HG03103 (cell line): ENCODE data around the gene ADO.

Experiments used
- ATAC-seq: cut with Tn5 transposase; IDR thresholded peaks from one replicate; pipeline ENCODE4 v1.9.1; 2021; ENCODE audit warnings: low read depth; ENCODE audit not compliant: unreplicated experiment

ADO gene

DNA sequence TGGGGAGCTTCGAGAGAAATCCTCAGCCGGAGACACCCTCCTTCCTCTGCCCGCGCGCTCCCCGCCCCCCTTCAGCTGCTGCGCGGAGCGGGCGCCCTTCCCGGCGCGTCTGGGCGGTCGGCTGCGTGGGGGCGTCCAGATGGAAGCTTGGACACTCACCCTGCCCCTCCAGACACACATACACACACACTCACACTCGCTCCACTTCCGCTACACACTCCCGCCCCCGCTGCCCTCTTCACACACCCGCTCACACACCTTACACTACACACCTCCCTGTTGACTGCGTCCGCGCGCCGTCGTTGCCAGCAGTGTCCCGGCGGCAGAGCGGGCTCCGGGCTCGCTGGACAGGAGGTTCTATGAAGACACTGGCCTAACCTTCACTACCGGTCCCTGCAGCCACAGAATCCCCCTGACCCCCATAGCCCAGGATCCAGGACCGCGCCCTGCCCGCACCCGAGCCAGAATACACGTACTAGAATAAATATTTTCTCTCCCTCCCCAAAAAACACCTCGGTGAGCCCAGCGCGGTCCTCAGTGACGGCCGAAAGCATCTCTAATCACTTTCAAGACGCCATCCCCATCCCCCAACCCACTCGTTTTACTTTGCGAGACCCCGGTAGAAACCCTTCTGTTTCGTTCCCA lies 12.7 kb downstream of the ADO start:
- ATAC-seq, result peak; percentile 8

DNA sequence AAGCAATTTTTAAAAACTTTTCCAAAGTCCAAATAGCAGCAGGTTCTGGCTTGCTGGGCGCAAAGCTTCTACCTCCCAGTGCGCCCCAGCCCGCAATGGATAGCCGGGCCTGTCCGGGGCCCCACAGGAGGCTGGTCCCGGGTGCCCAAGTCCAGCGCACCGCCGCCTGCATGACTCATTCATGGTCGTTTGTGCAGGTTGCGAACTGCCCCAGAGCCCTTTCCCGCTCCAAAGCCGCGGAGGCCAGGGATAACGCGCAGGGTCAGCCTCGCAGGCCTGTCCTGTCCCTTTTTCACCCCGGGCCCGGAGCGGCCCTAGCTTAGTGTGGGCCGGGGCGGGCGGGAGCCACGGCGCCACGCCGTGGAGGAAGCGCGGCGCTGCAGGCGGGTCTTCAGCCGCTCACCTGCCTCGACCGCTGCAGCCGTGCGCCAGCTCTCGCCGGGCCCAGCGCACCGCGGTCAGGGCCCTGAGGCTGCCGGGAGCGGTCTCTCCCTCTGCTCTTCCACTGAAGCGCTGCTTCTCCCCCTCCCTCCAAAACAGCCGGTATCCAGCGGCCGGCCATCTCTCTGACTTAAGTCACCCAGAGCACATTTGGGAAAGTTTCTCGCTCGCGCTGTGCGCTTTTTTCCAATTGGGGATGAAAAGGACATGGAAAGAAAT lies 13.4 kb downstream of the ADO start:
- peak; percentile 35 for ATAC-seq

DNA sequence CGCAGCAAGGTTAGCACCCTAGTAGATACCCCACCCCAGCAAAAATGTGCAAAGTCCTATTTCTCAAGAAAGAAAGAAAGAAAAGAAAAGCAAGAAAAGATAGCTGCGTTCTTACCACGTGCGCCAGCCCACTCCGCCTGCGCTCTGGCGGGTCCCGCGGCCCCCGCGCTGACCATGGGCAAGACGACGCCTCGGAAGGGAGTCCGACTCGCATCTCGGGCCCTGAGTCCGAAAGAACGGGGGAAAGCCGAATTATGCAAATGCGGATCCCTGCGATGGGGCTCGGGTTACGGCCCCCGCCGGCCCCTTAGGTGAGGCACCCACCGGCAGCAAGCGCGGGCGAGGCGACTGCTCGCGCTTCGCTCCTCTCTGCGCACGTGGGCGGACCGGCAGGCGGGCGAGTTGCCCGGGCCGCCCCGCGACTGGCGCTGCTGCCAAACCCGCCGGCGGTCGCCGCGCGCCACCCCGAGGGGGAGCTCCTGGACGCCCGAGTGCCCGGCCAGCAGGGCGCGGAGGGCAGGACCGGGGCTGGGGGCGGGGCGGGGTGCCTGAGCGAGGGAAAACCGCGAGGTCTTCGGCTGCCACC lies 14.0 kb downstream of the ADO start:
- ATAC-seq, result no peak

DNA sequence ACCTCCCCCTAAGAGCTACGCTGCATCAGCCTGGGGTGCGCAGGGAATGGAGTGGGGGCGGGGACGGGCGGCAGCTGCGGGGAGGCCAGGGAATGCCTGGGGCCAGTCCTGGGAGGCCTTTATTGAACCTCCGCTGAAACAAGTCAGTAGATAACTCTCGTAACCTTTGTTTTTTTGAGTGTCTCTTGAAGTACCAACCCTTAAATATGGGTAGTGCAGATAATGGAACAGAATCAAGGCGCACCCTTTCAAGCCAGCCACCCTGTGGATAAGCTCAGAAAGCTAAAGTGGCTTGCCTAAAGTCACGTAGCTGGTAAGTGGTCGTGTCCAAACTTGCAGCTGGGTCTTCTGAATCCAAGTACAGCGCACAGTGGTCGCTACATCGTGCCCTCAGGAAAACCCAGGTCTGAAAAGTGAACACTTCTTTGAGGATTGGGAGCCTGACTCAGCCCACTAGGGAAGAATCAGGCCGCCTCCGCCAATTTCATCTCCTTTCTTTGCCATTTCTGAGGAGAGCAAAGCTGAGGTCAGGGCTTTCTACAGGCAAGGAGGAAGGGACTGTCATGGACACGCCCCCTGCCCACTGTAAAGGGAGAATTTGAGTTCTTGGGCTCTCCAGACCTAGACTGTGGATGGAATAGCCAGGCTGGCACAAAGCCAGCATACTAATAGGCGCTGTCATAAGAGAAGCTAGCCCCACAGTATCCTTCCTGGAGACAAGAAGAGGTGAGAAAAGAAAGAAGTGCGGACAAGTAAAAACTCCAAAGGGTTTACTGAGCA lies 14.8 kb downstream of the ADO start:
- ATAC-seq, result no peak

DNA sequence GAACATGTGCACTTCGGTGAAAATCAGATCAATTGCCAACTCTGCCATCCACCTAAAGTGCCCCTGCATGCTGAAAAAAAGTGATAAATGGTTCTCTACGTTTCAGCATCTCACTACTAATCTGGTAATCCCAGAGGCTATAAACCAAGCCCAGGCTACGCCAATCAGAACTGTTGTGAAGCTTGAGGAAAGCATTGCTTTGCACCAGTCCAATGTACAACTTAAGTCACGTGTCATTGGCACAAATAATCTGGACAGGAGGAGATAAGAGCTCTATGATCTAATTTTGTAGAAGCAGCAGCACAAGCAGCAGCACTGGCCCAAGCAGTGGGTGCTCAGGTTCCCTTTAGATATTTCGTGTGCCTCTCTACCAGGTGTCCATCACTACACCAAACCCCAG lies 16.1 kb downstream of the ADO start:
- ATAC-seq, result no peak

DNA sequence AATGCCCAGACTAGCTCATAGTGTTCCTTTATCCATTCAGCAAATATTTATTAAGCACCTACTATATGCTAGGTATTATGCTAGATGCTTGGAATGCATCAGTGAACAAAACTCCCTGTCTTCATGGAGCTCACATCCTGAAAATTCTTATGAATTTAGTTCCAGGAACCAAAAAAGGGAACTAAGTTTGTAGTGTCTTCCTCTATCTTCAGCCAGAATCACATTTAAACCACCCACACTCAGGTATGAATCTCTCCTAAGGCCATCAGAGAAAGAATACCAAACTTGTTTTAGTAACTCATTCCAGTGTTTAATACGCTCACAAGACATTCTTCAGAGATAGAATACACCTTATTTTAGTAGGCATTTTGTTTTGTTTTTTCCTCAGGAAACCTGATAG lies 21.8 kb downstream of the ADO start:
- no peak for ATAC-seq

DNA sequence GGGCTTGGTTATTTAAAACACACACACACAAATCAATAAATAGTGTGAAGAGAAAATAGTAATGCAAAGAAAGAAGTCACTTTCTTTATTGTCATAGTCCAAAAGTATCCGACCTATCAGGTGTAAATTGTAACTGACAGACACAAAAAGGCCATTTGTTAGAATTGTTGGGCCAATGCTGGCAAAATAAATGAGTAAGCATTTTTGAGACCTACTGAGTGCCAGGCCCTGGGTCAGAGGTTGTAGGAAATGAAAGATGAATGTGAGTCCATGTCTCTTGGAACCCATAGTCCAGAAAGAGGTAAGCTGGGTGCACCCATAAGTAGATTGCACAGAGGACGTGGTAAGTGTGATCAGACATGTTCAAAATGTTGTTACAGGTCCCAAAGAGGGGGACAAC lies 25.1 kb downstream of the ADO start:
- no peak for ATAC-seq

DNA sequence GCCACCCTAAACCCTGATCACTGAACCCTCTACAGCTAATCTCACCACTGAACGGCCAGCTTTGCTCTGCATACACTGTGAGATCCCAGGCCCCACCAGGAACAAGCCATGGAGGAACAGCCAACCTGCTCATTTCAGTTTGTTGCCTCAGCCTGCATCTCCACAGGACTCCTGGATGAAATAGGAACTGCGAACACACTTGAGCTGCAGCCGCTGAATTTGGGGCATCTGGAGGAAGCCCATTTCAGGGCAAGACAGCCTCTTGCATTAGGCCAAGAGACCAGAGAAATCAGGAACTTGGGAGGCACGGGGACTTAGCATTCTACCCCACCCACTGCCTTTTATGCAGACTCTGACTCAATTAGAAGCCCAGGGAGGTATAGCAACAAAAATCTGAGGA lies 26.2 kb downstream of the ADO start:
- no peak for ATAC-seq

DNA sequence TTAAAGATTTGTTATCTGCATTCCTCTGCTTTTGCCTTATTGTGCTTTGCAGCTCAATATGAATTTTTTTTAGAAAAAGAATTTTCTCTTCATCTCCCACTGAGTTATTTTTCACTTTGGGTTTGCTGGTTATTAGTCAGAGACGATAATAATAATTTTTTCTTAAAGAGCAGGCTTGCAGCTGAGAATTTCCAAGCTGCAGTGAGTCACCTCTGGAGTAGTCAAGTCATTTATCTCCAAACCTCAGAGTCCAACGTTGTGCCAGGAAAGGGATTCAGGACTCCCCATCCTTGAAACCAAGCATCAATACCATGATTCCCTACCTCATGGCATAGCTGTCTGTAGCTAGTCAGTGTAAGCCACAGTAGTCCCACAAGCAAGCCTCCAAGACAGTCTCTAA lies 26.8 kb downstream of the ADO start:
- no peak for ATAC-seq

DNA sequence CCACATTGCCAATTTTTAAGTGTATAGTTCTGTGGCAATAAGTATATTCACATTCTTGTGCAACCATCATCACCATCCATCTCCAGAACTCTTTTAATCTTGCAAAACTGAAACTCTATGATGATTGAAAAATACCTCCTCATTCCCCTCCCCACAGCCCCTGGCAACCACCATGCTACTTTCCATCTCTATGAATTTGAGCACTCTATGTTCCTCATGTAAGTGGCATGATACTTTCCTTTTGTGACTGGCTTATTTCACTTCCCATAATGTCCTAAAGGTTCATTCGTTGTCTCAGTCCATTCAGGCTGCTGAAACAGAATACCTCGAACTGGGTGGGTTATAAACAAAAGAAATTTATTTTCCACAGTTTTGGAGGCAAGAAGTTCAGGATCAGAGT lies 35.1 kb downstream of the ADO start:
- ATAC-seq, result no peak

DNA sequence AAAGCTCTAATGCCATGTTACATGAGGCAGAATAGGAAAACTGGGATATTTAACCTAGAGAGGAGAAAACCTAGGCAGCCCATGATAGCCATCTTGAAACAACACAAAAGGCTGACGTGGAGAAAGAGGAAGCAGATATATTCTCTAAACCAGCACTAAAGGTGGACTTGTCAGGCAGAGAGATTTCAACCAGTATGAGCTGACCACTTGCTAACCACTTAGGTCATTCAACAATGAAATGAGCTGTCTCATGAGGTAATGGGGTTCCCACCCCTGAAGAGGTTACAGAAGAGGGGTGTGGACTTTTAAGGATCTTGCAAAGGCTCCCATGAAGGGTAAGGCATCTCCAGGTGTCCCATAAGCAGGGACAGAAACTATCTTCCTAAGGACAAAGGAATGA lies 38.5 kb downstream of the ADO start:
- ATAC-seq, result no peak

DNA sequence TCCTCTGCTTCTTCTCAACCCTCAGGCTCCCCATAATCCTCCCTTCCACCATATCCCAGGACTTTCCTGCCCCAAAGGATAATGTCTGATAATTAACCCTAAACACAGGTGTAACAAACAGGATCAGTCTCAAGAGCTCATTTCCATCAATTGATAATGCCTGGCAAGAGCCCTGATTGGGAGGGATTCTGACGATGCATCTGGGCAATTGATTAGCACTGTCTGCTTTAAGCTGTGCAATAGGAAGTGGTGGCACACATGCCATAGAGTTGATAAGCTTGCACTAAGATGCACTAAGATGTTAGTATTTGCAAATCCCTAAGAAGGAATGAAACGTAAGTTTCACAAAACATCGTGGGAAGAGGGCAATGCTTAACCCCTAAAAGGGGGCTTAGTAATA lies 39.1 kb downstream of the ADO start:
- no peak for ATAC-seq

DNA sequence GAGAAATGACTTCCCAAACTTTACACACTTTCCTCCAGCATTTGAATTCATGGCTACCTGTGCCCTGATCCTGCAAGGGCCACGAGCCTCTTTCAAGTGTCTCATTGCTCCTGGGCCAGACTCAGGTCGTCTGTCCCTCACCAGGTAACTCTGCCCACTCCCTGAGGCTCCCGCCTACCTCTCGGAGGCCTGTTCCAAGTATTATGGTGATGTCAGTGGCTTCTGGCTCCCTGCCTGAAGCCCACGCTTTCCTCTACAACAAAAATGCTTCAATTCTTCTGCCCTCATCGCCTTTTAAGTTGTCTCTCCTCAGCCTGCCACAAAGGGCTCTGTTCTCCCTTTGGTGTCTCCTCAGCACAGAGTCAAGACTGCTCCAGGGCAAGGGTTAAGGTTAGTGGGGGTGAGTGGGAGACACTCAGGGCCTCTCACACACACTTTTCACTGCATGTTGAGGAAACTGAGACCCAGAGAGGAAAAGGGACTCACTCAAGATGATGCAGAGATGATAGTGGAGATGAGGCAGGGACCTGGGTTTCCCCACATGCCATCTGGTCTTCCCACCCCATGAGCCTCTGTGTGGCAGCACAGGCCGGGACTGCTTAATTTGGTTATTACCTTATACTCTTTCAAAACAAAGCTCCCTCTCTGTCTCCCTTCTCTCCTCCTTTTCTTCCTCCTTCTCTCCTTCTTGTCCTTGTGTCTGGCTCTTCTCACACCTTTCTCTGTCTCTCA lies 39.9 kb downstream of the ADO start:
- no peak for ATAC-seq

DNA sequence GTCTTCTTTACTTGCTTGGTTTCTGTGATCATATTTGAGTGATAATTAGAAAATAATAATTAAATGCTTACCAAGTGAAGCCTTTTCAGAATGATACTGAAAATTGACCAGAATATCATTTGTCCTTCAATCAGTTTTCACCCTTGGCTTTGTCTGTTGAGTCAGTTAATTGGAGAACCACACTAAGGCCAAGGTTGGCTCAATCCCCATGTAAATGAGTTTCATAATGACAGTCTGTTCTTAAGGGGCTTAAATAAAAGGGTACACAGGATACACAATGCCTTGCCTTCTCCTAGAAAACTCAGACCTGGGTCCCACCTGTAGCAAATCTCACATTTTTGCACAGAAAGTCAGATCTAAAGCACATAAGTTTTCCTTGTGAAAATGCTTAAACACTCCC lies 42.9 kb downstream of the ADO start:
- no peak for ATAC-seq

DNA sequence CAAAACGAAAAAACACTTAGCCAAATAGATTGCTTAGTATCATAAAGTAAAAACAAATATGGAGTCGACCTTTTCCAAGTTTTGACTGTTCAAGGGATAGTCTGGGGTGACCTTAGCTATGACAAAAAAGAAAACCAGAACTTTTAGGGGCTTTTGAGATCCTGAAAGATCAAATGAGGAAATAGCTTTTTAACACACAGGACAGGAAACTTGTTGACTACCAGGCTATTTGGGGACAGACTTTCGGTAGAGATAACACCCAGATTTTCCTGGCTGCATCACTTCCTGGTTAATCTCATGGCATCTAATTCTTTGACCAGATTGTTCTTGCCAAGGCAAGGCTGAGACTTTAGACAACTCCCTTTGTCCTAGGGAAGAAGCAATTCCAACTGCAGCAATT lies 46.1 kb downstream of the ADO start:
- ATAC-seq, result no peak

DNA sequence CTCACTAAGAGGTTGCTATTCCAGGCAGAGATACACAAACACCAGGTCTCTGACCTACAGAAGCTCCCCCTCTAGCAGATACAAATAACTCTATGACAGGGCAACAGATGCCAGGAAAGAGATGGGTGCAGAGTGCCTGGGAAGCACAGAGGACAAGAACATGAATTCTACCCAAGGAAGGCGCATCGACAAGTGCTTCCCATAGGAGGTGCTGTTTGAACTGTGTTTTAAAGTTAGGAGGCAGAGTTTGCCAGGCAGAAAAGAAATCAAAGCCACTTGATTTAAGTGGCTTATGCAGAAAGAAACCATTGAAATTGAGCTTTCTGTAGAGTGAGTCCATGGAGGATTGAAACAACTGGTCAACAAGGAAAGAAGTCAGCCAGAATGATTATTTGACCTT lies 46.9 kb downstream of the ADO start:
- ATAC-seq, result no peak

DNA sequence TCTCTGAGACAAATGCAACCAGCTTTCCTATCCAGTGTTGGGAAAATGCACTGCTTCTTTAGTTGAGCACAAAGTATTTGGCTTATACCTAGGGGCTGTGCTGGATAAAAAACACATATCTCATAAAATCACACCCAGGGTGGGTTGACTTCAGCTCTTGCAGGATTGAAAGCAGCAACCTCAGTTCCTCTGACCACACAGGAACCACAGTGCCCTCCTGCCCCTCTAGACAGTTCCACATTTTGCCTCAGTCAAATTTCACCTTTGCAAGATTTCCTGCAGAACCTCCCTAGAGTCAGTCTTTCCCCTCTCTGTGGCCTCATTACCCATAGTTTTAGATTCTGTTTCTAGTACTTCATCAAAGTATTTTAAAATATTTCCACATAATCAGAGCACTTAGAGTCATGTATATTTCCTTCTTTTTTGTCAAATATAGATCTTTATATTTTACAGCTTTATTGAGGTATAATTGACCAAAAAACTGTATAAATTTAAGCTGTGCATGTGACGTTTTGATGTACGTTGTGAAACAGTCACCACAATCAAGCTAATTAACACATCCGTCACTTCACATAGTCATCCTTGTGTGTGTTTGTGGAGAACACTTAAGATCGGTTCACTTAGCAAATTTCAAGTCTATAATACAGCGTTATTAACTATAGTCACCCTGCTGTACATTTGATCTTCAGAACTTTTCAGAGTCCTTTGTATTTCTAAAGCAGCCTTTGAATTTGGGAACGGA lies 48.6 kb downstream of the ADO start:
- peak; percentile 71 for ATAC-seq

DNA sequence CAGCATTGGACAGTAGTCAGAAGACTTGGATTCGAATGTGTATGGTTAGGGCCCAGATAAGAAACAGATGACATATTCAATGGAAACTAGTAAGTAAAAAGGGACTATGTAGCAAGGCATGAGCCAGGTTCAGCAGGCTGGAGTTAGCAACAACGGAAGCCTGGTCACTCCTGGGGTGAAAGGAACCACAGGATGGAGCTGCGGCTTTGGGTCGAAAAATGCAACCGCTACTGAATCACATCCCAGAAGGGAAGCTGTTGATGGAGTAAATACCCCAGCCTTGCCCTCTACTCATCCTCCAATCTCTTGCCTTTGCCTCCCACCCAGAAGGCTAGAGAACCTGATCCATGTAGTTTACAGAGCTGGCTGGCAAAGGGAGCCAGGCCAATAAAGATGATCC lies 49.2 kb downstream of the ADO start:
- ATAC-seq, result no peak

DNA sequence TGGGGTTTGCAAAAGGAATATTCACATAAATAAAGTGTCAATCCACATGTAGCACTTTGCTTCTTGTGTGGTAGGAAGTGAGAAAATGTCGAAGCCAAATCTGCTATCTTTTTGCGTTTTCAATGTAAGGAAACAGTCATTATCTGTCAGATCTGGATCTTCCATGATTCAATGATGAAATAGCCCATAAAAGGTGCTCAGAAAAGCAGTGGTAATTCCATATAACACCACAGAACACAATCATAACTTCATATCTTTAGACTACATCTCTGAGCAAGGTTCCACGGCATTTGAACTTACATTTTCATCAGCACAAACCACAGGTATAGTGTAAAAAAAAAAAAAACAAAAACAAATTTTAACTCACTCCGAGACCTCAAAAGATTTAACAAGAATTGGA lies 51.5 kb downstream of the ADO start:
- ATAC-seq, result no peak
